OCI-LY1 (cell line): ENCODE results near the gene TRIM54.
"Not testable (repeated sequence)": the region's sequence is repeated elsewhere in the genome, so short reads cannot be mapped to it uniquely, and the experiment has no call there.

ENCODE experiments used
- H2AFZ ChIP-seq: fragments of 200-600 bp; sonication (generic), shearing (Covaris generic); 2 replicates; pipeline ENCODE4 v1.6.0; 2014; ENCODE audit warnings: antibody characterized with exemption, mild to moderate bottlenecking, low read length
- H3F3A ChIP-seq: fragments of 200-600 bp; sonication (generic), shearing (Covaris generic); 2 replicates; pipeline ENCODE4 v1.6.0; 2014; ENCODE audit warnings: mild to moderate bottlenecking, antibody characterized with exemption, low read length, moderate library complexity; ENCODE audit not compliant: insufficient read depth
- H3K27ac ChIP-seq: fragments of 200-600 bp; sonication (generic); 2 replicates; pipeline ENCODE4 v1.5.1; 2014; ENCODE audit warnings: low read length, mixed run types, mild to moderate bottlenecking, low read depth; ENCODE audit not compliant: poor library complexity, severe bottlenecking
- H3K27me3 ChIP-seq: fragments of 200-600 bp; sonication (generic); 2 replicates; pipeline ENCODE4 v1.6.0; 2014; ENCODE audit warnings: antibody characterized with exemption, mild to moderate bottlenecking, low read length, moderate library complexity; ENCODE audit not compliant: insufficient read depth
- H3K36me3 ChIP-seq: fragments of 200-600 bp; sonication (generic); 2 replicates; pipeline ENCODE4 v1.6.1; 2014; ENCODE audit warnings: mild to moderate bottlenecking, antibody characterized with exemption, low read length, moderate library complexity, mixed read lengths; ENCODE audit not compliant: insufficient read depth
- H3K4me1 ChIP-seq: fragments of 200-600 bp; sonication (generic); 2 replicates; pipeline ENCODE4 v1.5.1; 2014; ENCODE audit warnings: mild to moderate bottlenecking, low read length, moderate library complexity; ENCODE audit not compliant: insufficient read depth, severe bottlenecking
- H3K4me2 ChIP-seq: fragments of 200-600 bp; sonication (generic), shearing (Covaris generic); 2 replicates; pipeline ENCODE4 v1.6.1; 2014; ENCODE audit warnings: low read length
- H3K4me3 ChIP-seq: fragments of 200-600 bp; sonication (generic); 2 replicates; pipeline ENCODE4 v1.5.1; 2014; ENCODE audit warnings: low read length, low read depth, mild to moderate bottlenecking, mixed read lengths; ENCODE audit not compliant: poor library complexity, severe bottlenecking
- H3K79me2 ChIP-seq: fragments of 200-600 bp; shearing (Covaris generic); 2 replicates; pipeline ENCODE4 v1.6.1; 2016; ENCODE audit warnings: mixed run types, low read length, mixed read lengths; ENCODE audit not compliant: insufficient read depth
- H3K9ac ChIP-seq: fragments of 200-600 bp; sonication (generic), shearing (Covaris generic); 2 replicates; pipeline ENCODE4 v1.6.1; 2014; ENCODE audit warnings: mild to moderate bottlenecking, low read length, mixed read lengths
- H3K9me2 ChIP-seq: fragments of 200-600 bp; sonication (generic), shearing (Covaris generic); 2 replicates; pipeline ENCODE4 v1.6.1; 2014; ENCODE audit warnings: low read depth, mild to moderate bottlenecking, low read length, mixed read lengths
- H3K9me3 ChIP-seq: fragments of 200-600 bp; shearing (Covaris generic); 2 replicates; pipeline ENCODE4 v1.6.1; 2014; ENCODE audit warnings: low read length, mixed read lengths
- H4K20me1 ChIP-seq: fragments of 200-600 bp; sonication (generic), shearing (Covaris generic); 2 replicates; pipeline ENCODE4 v1.6.0; 2016; ENCODE audit warnings: mild to moderate bottlenecking, low read length; ENCODE audit not compliant: insufficient read depth
- EZH2 ChIP-seq: fragments of 200-600 bp; sonication (generic), shearing (Covaris generic); IDR thresholded peaks from 2 replicates; pipeline ENCODE4 v1.8.0; 2017; ENCODE audit warnings: borderline replicate concordance, mixed run types, mild to moderate bottlenecking, antibody characterized with exemption, low read length, moderate library complexity, mixed read lengths
- TF ChIP-seq, protein P1 (sequence below): fragments of 200-600 bp; sonication (generic), shearing (Covaris generic); IDR thresholded peaks from 2 replicates; pipeline ENCODE4 v1.5.1; 2017; ENCODE audit warnings: mild to moderate bottlenecking, antibody characterized with exemption, low read length, moderate library complexity, mixed read lengths

The TRIM54 gene

GRCh38 chr2:27351802-27352598 lies 69.8 kb downstream of the TRIM54 start:
- Histone ChIP-seq H3K36me3 (peaks cover 3% of the 10 kb centered on the region; the same call in 1 of the 2 replicates), H4K20me1 (no peaks in the 10 kb centered on the region), H3K4me2 (peak overlapping the region; percentile 35; the same call in 1 of the 2 replicates), H3K9ac (no peak overlapping the region), H3K9me2 (no peaks in the 10 kb centered on the region), H3F3A (no peaks in the 10 kb centered on the region), H3K4me3 (no peak overlapping the region), H2AFZ (no peak overlapping the region), H3K27me3 (no peaks in the 10 kb centered on the region), H3K27ac (peak overlapping the region; percentile 24), H3K9me3 (no peaks in the 10 kb centered on the region), H3K4me1 (peaks cover 41% of the 10 kb centered on the region), H3K79me2 (peaks cover 78% of the 10 kb centered on the region)
- no peak for TF ChIP-seq EZH2
- TF ChIP-seq, protein P1, sequence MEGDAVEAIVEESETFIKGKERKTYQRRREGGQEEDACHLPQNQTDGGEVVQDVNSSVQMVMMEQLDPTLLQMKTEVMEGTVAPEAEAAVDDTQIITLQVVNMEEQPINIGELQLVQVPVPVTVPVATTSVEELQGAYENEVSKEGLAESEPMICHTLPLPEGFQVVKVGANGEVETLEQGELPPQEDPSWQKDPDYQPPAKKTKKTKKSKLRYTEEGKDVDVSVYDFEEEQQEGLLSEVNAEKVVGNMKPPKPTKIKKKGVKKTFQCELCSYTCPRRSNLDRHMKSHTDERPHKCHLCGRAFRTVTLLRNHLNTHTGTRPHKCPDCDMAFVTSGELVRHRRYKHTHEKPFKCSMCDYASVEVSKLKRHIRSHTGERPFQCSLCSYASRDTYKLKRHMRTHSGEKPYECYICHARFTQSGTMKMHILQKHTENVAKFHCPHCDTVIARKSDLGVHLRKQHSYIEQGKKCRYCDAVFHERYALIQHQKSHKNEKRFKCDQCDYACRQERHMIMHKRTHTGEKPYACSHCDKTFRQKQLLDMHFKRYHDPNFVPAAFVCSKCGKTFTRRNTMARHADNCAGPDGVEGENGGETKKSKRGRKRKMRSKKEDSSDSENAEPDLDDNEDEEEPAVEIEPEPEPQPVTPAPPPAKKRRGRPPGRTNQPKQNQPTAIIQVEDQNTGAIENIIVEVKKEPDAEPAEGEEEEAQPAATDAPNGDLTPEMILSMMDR = no peak

- peaks cover 50% of the 10 kb centered on the region for H3K4me1 ChIP-seq
- not testable (repeated sequence) for H3K9ac ChIP-seq
These were observed 71.1 kb downstream of the TRIM54 start for GRCh38 chr2:27353386-27353761.

DNA sequence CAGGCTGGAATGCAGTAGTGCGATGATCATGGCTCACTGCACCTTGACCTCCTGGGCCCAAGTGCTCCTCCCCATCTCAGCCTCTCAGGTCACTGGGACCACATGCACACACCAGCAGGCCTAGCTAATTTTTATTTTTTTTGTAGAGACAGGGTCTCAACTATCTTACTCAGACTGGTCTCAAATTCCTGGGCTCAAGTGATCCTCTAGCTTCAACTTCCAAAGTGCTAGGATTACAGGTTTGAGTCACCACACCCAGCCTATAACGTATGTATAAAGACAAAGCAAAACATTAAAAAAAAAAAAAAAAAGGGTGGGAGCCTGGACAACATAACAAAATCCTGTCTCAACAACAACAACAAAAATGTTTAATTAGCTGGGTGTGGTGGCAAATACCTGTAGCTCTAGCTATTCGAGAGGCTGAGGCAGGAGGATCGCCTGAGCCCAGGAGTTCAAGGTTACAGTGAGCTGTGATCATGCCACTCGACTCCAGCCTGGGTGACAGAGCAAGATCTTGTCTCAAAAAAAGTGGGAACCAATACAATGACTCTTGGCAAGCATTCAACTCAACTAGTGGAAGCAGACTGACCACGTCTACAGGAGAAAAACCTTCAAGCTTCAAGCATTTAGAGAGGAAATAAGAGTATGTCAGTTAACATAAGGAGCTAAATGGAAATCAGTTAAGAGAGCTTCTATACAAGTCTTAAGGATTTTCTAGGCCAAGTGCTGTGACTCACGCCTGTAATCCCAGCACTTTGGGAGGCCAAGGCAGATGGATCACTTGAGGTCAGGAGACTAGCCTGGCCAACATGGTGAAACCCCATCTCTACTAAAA lies 71.8 kb downstream of the TRIM54 start:
- Histone ChIP-seq H3K9me2 (no peaks in the 10 kb centered on the region), H3K9me3 (no peaks in the 10 kb centered on the region), H3K4me2 (peak overlapping the region; percentile 31; the same call in 1 of the 2 replicates), H3F3A (no peaks in the 10 kb centered on the region), H3K9ac (no peak overlapping the region), H3K27ac (no peak overlapping the region), H3K4me3 (no peak overlapping the region), H3K36me3 (peaks cover 10% of the 10 kb centered on the region; the same call in 1 of the 2 replicates), H2AFZ (no peak overlapping the region), H3K79me2 (peaks cover 76% of the 10 kb centered on the region), H3K27me3 (no peaks in the 10 kb centered on the region), H4K20me1 (no peaks in the 10 kb centered on the region), H3K4me1 (peaks cover 50% of the 10 kb centered on the region)
- TF ChIP-seq, protein P1 = no peak
- TF ChIP-seq EZH2 = no peak

More at GRCh38 chr2:27353386-27353761, 71.1 kb downstream of the TRIM54 start:
- not testable (repeated sequence) for H3K27ac ChIP-seq, H2AFZ ChIP-seq, H3K9me3 ChIP-seq, H3K36me3 ChIP-seq, H4K20me1 ChIP-seq, H3K27me3 ChIP-seq, H3K4me3 ChIP-seq, H3F3A ChIP-seq, H3K4me2 ChIP-seq, H3K9me2 ChIP-seq
- H3K79me2 ChIP-seq = peaks cover 80% of the 10 kb centered on the region
